Measurements from ENCODE around the gene PDE6B. TPM values are rescaled to one million over a fixed set of nuclear protein-coding genes. Genes with fewer than 3 reads are reported as not detected.

The PDE6B gene
- polyA plus RNA-seq, 2 donors, result 0.41 to 0.89 TPM

Other genes starting within 250 kb of the PDE6B start
- 1 to 10 TPM; 6.9 to 7.0 TPM for gene ZNF721, start 126.4 kb upstream of the PDE6B start, polyA plus RNA-seq
- gene PIGG, start 126.4 kb upstream of the PDE6B start, polyA plus RNA-seq, result 10 to 100 TPM; 18.7 to 37.4 TPM
- under 1 TPM; 0.08 TPM for gene TMEM271, start 49.3 kb upstream of the PDE6B start, polyA plus RNA-seq
- gene ATP5ME, start 48.7 kb downstream of the PDE6B start, polyA plus RNA-seq, result 100 to 1,000 TPM; 539 to 570 TPM
- gene MYL5, start 49.0 kb downstream of the PDE6B start, polyA plus RNA-seq, result 10 to 100 TPM; 17.9 to 22.4 TPM
- gene SLC49A3, start 63.6 kb downstream of the PDE6B start, polyA plus RNA-seq, result 1 to 10 TPM; 3.8 to 7.2 TPM
- 10 to 100 TPM; 27.0 to 63.7 TPM for gene PCGF3, start 80.3 kb downstream of the PDE6B start, polyA plus RNA-seq
- gene CPLX1, start 200.6 kb downstream of the PDE6B start, polyA plus RNA-seq, result 1 to 10 TPM in 1 of 2 donors, under 1 TPM in 1; 0.74 to 2.8 TPM